ENCODE measurements around the gene ARHGEF40. TPM values are rescaled to one million over a fixed set of nuclear protein-coding genes. Genes with fewer than 3 reads are reported as not detected.
A peak's percentile ranks its signal among the peaks of the same experiment; 100 is the strongest.
"Not testable (repeated sequence)": the region's sequence is repeated elsewhere in the genome, so short reads cannot be mapped to it uniquely, and the experiment has no call there.

ARHGEF40 gene
- total RNA-seq, 1 experiment from 2014 or later: 16.5 TPM

- peak; percentile 67 for DNase-seq (ENCODE audit: low read depth)
Observed at GRCh38 chr14:21039585-21040369, 30.3 kb upstream of the ARHGEF40 start.

GRCh38 chr14:21040370-21040925 lies 29.7 kb upstream of the ARHGEF40 start:
- DNase-seq (ENCODE audit: low read depth): no peak

GRCh38 chr14:21040941-21041340 lies 29.2 kb upstream of the ARHGEF40 start:
- not testable (repeated sequence) for DNase-seq (ENCODE audit: low read depth)

GRCh38 chr14:21041676-21042433 lies 28.2 kb upstream of the ARHGEF40 start, which contains the start of gene RNASE7:
TSS of gene RNASE7 (plus strand) at chr14:21042362. CDS start at chr14:21042993, 631 bp downstream.
- peak; percentile 74 for DNase-seq (ENCODE audit: low read depth)

GRCh38 chr14:21042918-21043317 lies 27.2 kb upstream of the ARHGEF40 start:
- no peak for DNase-seq (ENCODE audit: low read depth)

GRCh38 chr14:21043387-21043973 lies 26.6 kb upstream of the ARHGEF40 start:
- DNase-seq (ENCODE audit: low read depth): no peak

- DNase-seq (ENCODE audit: low read depth): no peak
Observed at GRCh38 chr14:21043974-21044618, 26.0 kb upstream of the ARHGEF40 start.

- DNase-seq (ENCODE audit: low read depth): no peak
Observed at GRCh38 chr14:21047378-21047781, 22.7 kb upstream of the ARHGEF40 start.

- no peak for DNase-seq (ENCODE audit: low read depth)
Observed at GRCh38 chr14:21048638-21049037, 21.5 kb upstream of the ARHGEF40 start.

GRCh38 chr14:21049271-21049673 lies 20.8 kb upstream of the ARHGEF40 start:
- DNase-seq (ENCODE audit: low read depth): peak; percentile 46

GRCh38 chr14:21050597-21050996 lies 19.5 kb upstream of the ARHGEF40 start:
- no peak for DNase-seq (ENCODE audit: low read depth)

GRCh38 chr14:21053184-21054122 lies 16.7 kb upstream of the ARHGEF40 start:
- DNase-seq (ENCODE audit: low read depth): no peak

GRCh38 chr14:21054123-21054767 lies 15.9 kb upstream of the ARHGEF40 start:
- DNase-seq (ENCODE audit: low read depth): no peak

GRCh38 chr14:21054768-21055145 lies 15.3 kb upstream of the ARHGEF40 start:
- DNase-seq (ENCODE audit: low read depth): no peak

GRCh38 chr14:21055432-21056117 lies 14.5 kb upstream of the ARHGEF40 start:
- no peak for DNase-seq (ENCODE audit: low read depth)

- DNase-seq (ENCODE audit: low read depth): peak; percentile 57
Observed at GRCh38 chr14:21056520-21057163, 13.5 kb upstream of the ARHGEF40 start.

- DNase-seq (ENCODE audit: low read depth): peak; percentile 66
Observed at GRCh38 chr14:21057803-21058675, 12.1 kb upstream of the ARHGEF40 start, which contains the start of gene RNASE8. TSS of gene RNASE8 (plus strand) at chr14:21057822. CDS start at chr14:21057893, 71 bp downstream.

Measured in HT1080 (cell line).